Activated naive CD4-positive, alpha-beta T cell treated with anti-CD3 and anti-CD28 coated beads, Interleukin-2, amount 50 U/mL, for 16 hours (primary cell): ENCODE results near the gene TRIM3.
A peak's percentile ranks its signal among the peaks of the same experiment; 100 is the strongest.
"Not testable (repeated sequence)": the region's sequence is repeated elsewhere in the genome, so short reads cannot be mapped to it uniquely, and the experiment has no call there.

Experiments
- DNase-seq: peaks from one replicate; pipeline ENCODE4 v3.0.0-alpha.2; 2020

The TRIM3 gene

GRCh38 chr11:6473451-6474412 lies at the start of gene TRIM3:
TRIM3 (minus strand) TSS chr11:6473941; CDS start chr11:6465695, 8,246 bp downstream.
- DNase-seq, result peak; percentile 55

GRCh38 chr11:6523253-6523652 lies 49.5 kb upstream of the TRIM3 start:
- no peak for DNase-seq

GRCh38 chr11:6521946-6522345 lies 48.2 kb upstream of the TRIM3 start:
- not testable (repeated sequence) for DNase-seq

GRCh38 chr11:6520265-6520664 lies 46.5 kb upstream of the TRIM3 start:
- DNase-seq, result no peak

- no peak for DNase-seq
These were observed 43.1 kb upstream of the TRIM3 start for GRCh38 chr11:6516865-6517264.

- no peak for DNase-seq
These were observed 32.0 kb upstream of the TRIM3 start for GRCh38 chr11:6505577-6506240.

GRCh38 chr11:6504166-6504565 lies 30.4 kb upstream of the TRIM3 start:
- DNase-seq, result no peak

GRCh38 chr11:6502382-6502781 lies 28.6 kb upstream of the TRIM3 start:
- no peak for DNase-seq

GRCh38 chr11:6498544-6498943 lies 24.8 kb upstream of the TRIM3 start:
- DNase-seq, result no peak

GRCh38 chr11:6498121-6498520 lies 24.4 kb upstream of the TRIM3 start:
- DNase-seq, result no peak

- no peak for DNase-seq
These were observed 23.5 kb upstream of the TRIM3 start, which contains the start of gene DNHD1 for GRCh38 chr11:6497069-6497839. DNHD1 (plus strand) TSS chr11:6497280; CDS start chr11:6498216, 936 bp downstream.

GRCh38 chr11:6489306-6489705 lies 15.6 kb upstream of the TRIM3 start:
- DNase-seq, result no peak

- DNase-seq, result no peak
These were observed 15.1 kb upstream of the TRIM3 start for GRCh38 chr11:6488821-6489220.

GRCh38 chr11:6488342-6488741 lies 14.6 kb upstream of the TRIM3 start:
- DNase-seq, result no peak

GRCh38 chr11:6486938-6487337 lies 13.2 kb upstream of the TRIM3 start:
- no peak for DNase-seq

- DNase-seq, result no peak
These were observed 12.5 kb upstream of the TRIM3 start for GRCh38 chr11:6486256-6486655.

- no peak for DNase-seq
These were observed 11.9 kb upstream of the TRIM3 start for GRCh38 chr11:6485661-6486060.

- DNase-seq, result no peak
These were observed 9.3 kb upstream of the TRIM3 start for GRCh38 chr11:6483015-6483414.

- DNase-seq, result no peak
These were observed 8.7 kb upstream of the TRIM3 start for GRCh38 chr11:6482441-6482840.

- no peak for DNase-seq
These were observed 8.2 kb upstream of the TRIM3 start for GRCh38 chr11:6481924-6482275.

GRCh38 chr11:6481012-6481923 lies 7.5 kb upstream of the TRIM3 start, which contains the start of the genes ARFIP2 and TIMM10B:
ARFIP2 (minus strand) TSS chr11:6481331; CDS start chr11:6480421, 910 bp downstream.
TIMM10B (plus strand) TSS chr11:6481501; CDS start chr11:6481517, 16 bp downstream.
- DNase-seq, result peak; percentile 97
